Cardiac muscle cell (in vitro differentiated cells and primary cell): ENCODE results near the gene PRPF8. TPM values are rescaled to one million over a fixed set of nuclear protein-coding genes. Genes with fewer than 3 reads are reported as not detected.

ENCODE experiments used
- DNase-seq, 2 donors: peaks; one replicate each; pipeline versions ENCODE4 v3.0.0 to v3.0.0-alpha.2; 2010 to 2017; ENCODE audit warnings: low read depth in 1 of 2, low spot score in 1 of 2
- H3K27ac ChIP-seq: fragments of 200-600 bp; sonication (generic); 2 replicates; pipeline ENCODE4 v1.5.1; 2016
- H3K27me3 ChIP-seq: fragments of 200-600 bp; sonication (generic); 2 replicates; pipeline ENCODE4 v1.6.0; 2016; ENCODE audit warnings: control low read depth
- H3K36me3 ChIP-seq: fragments of 200-600 bp; sonication (generic); 2 replicates; pipeline ENCODE4 v1.5.1; 2016; ENCODE audit warnings: control low read depth
- H3K4me1 ChIP-seq: fragments of 200-600 bp; sonication (generic); 2 replicates; pipeline ENCODE4 v1.8.1; 2017; ENCODE audit warnings: low read depth, mild to moderate bottlenecking, mixed run types
- H3K4me3 ChIP-seq: fragments of 200-600 bp; sonication (generic); 2 replicates; pipeline ENCODE4 v1.5.1; 2016; ENCODE audit warnings: mild to moderate bottlenecking
- H3K9me3 ChIP-seq: fragments of 200-600 bp; sonication (generic); 2 replicates; pipeline ENCODE4 v1.5.1; 2017; ENCODE audit warnings: low read depth, mild to moderate bottlenecking, control low read depth
- CTCF ChIP-seq: IDR thresholded peaks from 2 replicates; pipeline ENCODE4 v1.5.1; 2012; ENCODE audit warnings: low read depth, mild to moderate bottlenecking, low read length
- polyA plus RNA-seq: library from polyadenylated mRNA; unstranded; fragments of >200 nt; fragmentation: Nextera tagmentation; extraction: Ambion mirVana; gene quantifications from 2 replicates; pipeline ENCODE4 v1.2.1, GENCODE V29; 2016
- total RNA-seq: library from RNA; depleted of rRNA; stranded (reverse); fragments of >200 nt; gene quantifications from 2 replicates; pipeline ENCODE4 v1.2.3, GENCODE V29; 2016

Gene PRPF8
- total and polyA plus RNA-seq, 2 experiments from 2014 or later, result 137 to 170 TPM

- Histone ChIP-seq H3K27ac (no peak overlapping the region), H3K4me1 (no peaks in the 10 kb centered on the region), H3K9me3 (no peaks in the 10 kb centered on the region), H3K36me3 (no peaks in the 10 kb centered on the region), H3K27me3 (no peaks in the 10 kb centered on the region), H3K4me3 (no peak overlapping the region)
- no peak for TF ChIP-seq CTCF
- peak in 1 of 2 donors; percentile 97 for DNase-seq
Measured at GRCh38 chr17:1730326-1731193, 45.9 kb upstream of the PRPF8 start.

DNA sequence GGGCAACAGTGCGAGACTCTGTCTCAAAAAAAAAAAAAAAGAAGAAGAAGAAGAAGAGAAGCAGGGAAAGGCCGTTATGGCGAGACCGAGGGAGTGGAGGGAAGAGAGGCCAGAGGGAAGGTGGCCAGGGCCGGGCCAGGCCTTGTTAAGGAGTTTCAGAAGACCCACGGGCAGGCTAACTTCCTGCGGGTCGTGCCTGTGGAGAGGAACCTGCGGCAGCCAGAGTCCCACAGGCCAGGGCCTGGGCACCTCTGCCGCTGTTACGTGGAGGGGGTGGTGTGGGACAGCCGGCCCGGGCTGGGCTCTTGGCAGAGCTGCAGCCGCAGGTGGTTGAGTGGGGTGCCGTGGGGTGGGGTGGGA is 45.3 kb upstream of the PRPF8 start:
- H3K4me3 ChIP-seq, result no peak overlapping the region
- no peaks in the 10 kb centered on the region for H3K36me3 ChIP-seq
- no peaks in the 10 kb centered on the region for H3K4me1 ChIP-seq
- no peaks in the 10 kb centered on the region for H3K27me3 ChIP-seq
- no peak overlapping the region for H3K27ac ChIP-seq
- DNase-seq, result no peak
- no peak for TF ChIP-seq CTCF
- no peaks in the 10 kb centered on the region for H3K9me3 ChIP-seq

DNA sequence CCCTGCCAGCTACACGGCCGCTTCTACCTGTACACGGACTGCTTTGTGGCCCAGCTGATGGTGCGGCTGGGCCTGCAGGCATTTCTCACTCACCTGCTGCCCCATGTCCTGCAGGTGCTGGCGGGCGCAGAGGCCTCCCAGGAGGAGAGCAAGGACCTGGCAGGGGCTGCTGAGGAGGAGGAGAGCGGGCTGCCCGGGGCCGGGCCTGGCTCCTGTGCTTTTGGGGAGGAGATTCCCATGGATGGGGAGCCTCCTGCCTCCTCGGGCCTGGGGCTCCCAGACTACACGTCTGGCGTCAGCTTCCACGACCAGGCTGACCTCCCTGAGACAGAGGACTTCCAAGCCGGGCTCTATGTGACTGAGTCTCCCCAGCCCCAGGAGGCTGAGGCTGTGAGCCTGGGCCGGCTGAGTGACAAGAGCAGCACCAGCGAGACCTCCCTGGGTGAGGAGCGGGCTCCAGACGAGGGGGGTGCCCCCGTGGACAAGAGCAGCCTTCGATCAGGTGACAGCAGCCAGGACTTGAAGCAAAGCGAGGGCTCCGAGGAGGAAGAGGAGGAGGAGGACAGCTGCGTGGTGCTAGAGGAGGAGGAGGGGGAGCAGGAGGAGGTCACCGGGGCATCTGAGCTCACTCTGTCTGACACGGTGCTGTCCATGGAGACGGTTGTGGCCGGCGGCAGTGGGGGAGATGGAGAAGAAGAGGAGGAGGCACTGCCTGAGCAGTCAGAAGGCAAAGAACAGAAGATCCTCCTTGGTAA is 43.4 kb upstream of the PRPF8 start:
- TF ChIP-seq CTCF, result no peak

GRCh38 chr17:1727258-1727789 is 42.7 kb upstream of the PRPF8 start:
- no peak for TF ChIP-seq CTCF
- Histone ChIP-seq H3K4me3 (no peak overlapping the region), H3K4me1 (no peaks in the 10 kb centered on the region), H3K36me3 (no peaks in the 10 kb centered on the region), H3K9me3 (no peaks in the 10 kb centered on the region), H3K27ac (no peak overlapping the region), H3K27me3 (no peaks in the 10 kb centered on the region)
- DNase-seq, result no peak

More for the DNA sequence above, 43.4 kb upstream of the PRPF8 start:
- no peak overlapping the region for H3K27ac ChIP-seq
- no peaks in the 10 kb centered on the region for H3K9me3 ChIP-seq
- H3K36me3 ChIP-seq, result no peaks in the 10 kb centered on the region
- DNase-seq, result no peak
- H3K4me1 ChIP-seq, result no peaks in the 10 kb centered on the region
- no peaks in the 10 kb centered on the region for H3K27me3 ChIP-seq
- no peak overlapping the region for H3K4me3 ChIP-seq

DNA sequence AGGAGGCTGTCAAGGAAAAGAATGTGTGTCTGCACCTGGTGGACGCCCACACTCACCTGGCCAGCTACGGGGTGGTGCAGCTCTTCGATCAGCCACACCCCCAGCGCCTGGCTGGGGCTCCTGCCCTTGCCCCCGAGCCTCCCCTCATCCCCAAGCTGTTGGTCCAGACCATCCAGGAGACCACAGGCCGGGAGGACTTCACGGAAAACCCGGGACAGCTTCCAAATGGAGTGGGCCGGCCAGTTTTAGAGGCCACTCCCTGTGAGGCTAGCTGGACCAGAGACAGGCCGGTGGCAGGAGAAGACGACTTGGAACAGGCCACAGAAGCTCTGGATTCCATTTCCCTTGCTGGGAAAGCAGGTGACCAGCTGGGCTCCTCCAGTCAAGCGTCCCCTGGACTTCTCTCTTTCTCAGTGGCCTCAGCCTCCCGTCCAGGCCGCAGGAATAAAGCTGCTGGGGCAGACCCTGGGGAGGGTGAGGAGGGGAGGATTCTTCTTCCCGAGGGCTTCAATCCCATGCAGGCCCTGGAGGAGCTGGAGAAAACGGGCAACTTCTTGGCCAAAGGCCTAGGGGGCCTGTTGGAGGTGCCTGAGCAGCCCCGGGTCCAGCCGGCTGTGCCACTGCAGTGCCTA is 42.1 kb upstream of the PRPF8 start:
- Histone ChIP-seq H3K4me3 (no peak overlapping the region), H3K27me3 (no peaks in the 10 kb centered on the region), H3K4me1 (no peaks in the 10 kb centered on the region), H3K36me3 (no peaks in the 10 kb centered on the region), H3K27ac (no peak overlapping the region), H3K9me3 (no peaks in the 10 kb centered on the region)
- no peak for DNase-seq
- TF ChIP-seq CTCF, result no peak
